Kidney (tissue), 14 donors: ENCODE measurements around the gene PLSCR5. TPM values are rescaled to one million over a fixed set of nuclear protein-coding genes. Genes with fewer than 3 reads are reported as not detected.

Experiments
- DNase-seq, 5 donors: peaks; one replicate each; pipeline ENCODE4 v3.0.0-alpha.2; 2013 to 2020
- FAIRE-seq: peaks from 2 replicates; lab custom pipeline; 2012; peaks lifted over from hg19 to GRCh38; lab: Jason Lieb, UNC
- H3K27ac ChIP-seq, 2 donors: one replicate each; pipeline ENCODE4 v1.7.0; 2013; ENCODE audit warnings: low read depth in 2 of 2, low read length in 2 of 2, inconsistent platforms in 1 of 2
- H3K27me3 ChIP-seq: one replicate; pipeline ENCODE4 v1.7.1; 2013; ENCODE audit warnings: low read length, inconsistent platforms; ENCODE audit not compliant: control insufficient read depth, insufficient read depth
- H3K36me3 ChIP-seq, 3 donors: one replicate each; pipeline versions ENCODE4 v1.7.0 to v1.7.1; 2013; ENCODE audit warnings: low read length in 3 of 3, control low read depth in 1 of 3, inconsistent platforms in 1 of 3; ENCODE audit not compliant: insufficient read depth in 3 of 3, control insufficient read depth in 2 of 3
- H3K4me1 ChIP-seq, 3 donors: one replicate each; pipeline versions ENCODE4 v1.7.0 to v1.7.1; 2013; ENCODE audit warnings: low read length in 3 of 3, inconsistent platforms in 1 of 3, low read depth in 1 of 3; ENCODE audit not compliant: control insufficient read depth in 2 of 3, insufficient read depth in 2 of 3
- H3K4me3 ChIP-seq, 3 donors: one replicate each; pipeline versions ENCODE4 v1.7.0 to v1.8.1; 2013; ENCODE audit warnings: low read length in 3 of 3, control low read depth in 1 of 3, inconsistent platforms in 1 of 3
- H3K9ac ChIP-seq, 3 donors: one replicate each; pipeline versions ENCODE4 v1.7.0 to v1.7.1; 2013; ENCODE audit warnings: low read length in 3 of 3, control low read depth in 1 of 3, inconsistent platforms in 1 of 3
- H3K9me3 ChIP-seq, 3 donors: one replicate each; pipeline versions ENCODE4 v1.7.0 to v1.7.1; 2013; ENCODE audit warnings: low read length in 3 of 3, control low read depth in 1 of 3, inconsistent platforms in 1 of 3; ENCODE audit not compliant: control insufficient read depth in 2 of 3, insufficient read depth in 1 of 3
- CTCF ChIP-seq: IDR thresholded peaks from 3 replicates; pipeline ENCODE4 v1.5.1; 2012; ENCODE audit warnings: mild to moderate bottlenecking, moderate library complexity, borderline replicate concordance; ENCODE audit not compliant: insufficient read depth; ENCODE audit errors: extremely low read depth
- intact Hi-C: fragments of 100-400 bp; cut with DNase I; formaldehyde crosslinking; loops from one replicate; pipeline ENCODE4 v1.11.1; 2022
- polyA plus RNA-seq: library from polyadenylated mRNA; stranded (reverse); fragments of 350-450 nt; fragmentation: Illumina TruSeq; extraction: RNeasy Lipid Tissue Mini Kit (QIAGEN cat#74804); gene quantifications from one replicate; pipeline ENCODE4 v1.2.3, GENCODE V29; 2014; ENCODE audit warnings: low read depth, low replicate concordance; ENCODE audit not compliant: insufficient read depth
- total RNA-seq: library from RNA; stranded (reverse); fragmentation: NEBNext Ultra II Directional; extraction: Animal tissue kit (Norgen Biotek cat#: 25700); gene quantifications from one replicate; pipeline ENCODE4 v1.2.1, GENCODE V29; 2021
- donor health status: control.
- donor health status: control.
- donor health status: control.
- donor health status: control.
- donor health status: control.
- donor health status: DM: yes; HTN: yes; CAD: no.
- donor health status: Normal renal cell carcinoma (clear cell type).

PLSCR5 gene
- total and polyA plus RNA-seq, 2 donors from 2014 or later: not detected

GRCh38 chr3:146646261-146646660 is 41.1 kb upstream of the PLSCR5 start:
- no peak for FAIRE-seq

GRCh38 chr3:146640955-146641867 is 36.1 kb upstream of the PLSCR5 start:
- Histone ChIP-seq H3K4me1 (no peaks in the 10 kb centered on the region), H3K4me3 (no peak overlapping the region), H3K27me3 (no peaks in the 10 kb centered on the region), H3K36me3 (no peaks in the 10 kb centered on the region), H3K9ac (no peak overlapping the region), H3K27ac (no peak overlapping the region), H3K9me3 (no peaks in the 10 kb centered on the region)
- DNase-seq: peak in 3 of 5 donors; percentile 10 to 60 (median 46)
- intact Hi-C loops: no loop called here
- peak; percentile 49 for TF ChIP-seq CTCF
- peak; percentile 74 for FAIRE-seq

More at GRCh38 chr3:146646261-146646660, 41.1 kb upstream of the PLSCR5 start:
- H3K9me3 ChIP-seq: no peaks in the 10 kb centered on the region
- no peak overlapping the region for H3K4me3 ChIP-seq
- H3K9ac ChIP-seq: no peak overlapping the region
- DNase-seq: no peak
- no peak for TF ChIP-seq CTCF
- intact Hi-C loops: no loop called here
- H3K27me3 ChIP-seq: no peaks in the 10 kb centered on the region
- H3K36me3 ChIP-seq: no peaks in the 10 kb centered on the region
- H3K27ac ChIP-seq: no peak overlapping the region
- no peaks in the 10 kb centered on the region for H3K4me1 ChIP-seq

- FAIRE-seq: no peak
- Histone ChIP-seq H3K9ac (no peak overlapping the region), H3K27me3 (no peaks in the 10 kb centered on the region), H3K36me3 (no peaks in the 10 kb centered on the region), H3K9me3 (no peaks in the 10 kb centered on the region), H3K4me3 (no peak overlapping the region), H3K27ac (no peak overlapping the region), H3K4me1 (no peaks in the 10 kb centered on the region)
- no peak for TF ChIP-seq CTCF
- DNase-seq: no peak
- intact Hi-C loops: no loop called here
These were observed 35.2 kb upstream of the PLSCR5 start for GRCh38 chr3:146640361-146640760.
